T follicular helper cell (primary cell): ENCODE data around the gene NENF.

Experiments
- DNase-seq: peaks from one replicate; pipeline ENCODE4 v3.0.0-alpha.2; 2020; ENCODE audit warnings: low read depth

Gene NENF

DNA sequence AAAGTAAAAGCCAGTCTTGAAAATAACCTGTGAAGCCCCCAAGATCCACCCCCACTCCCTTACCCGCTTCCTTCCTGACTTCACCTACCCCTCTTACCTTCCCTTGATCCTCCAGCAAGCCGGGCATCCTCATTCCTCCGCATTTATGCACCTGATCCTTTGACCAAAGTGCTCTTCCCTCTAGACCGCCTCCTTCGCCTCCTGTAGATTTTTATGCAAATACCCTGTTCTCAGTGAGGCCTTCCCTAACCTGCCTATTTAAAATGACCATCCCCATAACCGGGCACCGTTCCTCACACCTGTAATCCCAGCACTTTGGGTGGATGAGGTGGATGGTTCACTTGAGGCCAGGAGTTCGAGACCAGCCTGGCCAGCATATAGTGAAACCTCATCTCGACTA lies 1.1 kb upstream of the NENF start:
- no peak for DNase-seq

DNA sequence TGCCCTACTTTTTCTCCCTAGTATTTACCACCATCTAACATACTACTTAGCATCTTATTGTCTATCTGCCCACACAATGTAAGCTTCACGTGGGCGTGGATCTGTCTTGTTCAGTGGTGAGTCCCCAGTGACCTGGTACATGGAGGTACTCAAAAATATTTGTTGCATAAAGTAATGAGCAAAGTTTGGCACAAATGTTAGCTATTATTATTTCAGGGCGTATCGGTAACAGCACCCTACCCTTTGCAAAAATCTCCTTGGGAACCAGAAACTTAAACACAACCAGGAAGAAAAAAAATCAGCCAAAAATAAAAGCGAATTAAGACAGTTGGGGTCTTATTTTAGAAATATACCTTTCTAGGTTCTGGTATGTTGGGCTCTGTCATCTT lies 454 bp upstream of the NENF start:
- no peak for DNase-seq

DNA sequence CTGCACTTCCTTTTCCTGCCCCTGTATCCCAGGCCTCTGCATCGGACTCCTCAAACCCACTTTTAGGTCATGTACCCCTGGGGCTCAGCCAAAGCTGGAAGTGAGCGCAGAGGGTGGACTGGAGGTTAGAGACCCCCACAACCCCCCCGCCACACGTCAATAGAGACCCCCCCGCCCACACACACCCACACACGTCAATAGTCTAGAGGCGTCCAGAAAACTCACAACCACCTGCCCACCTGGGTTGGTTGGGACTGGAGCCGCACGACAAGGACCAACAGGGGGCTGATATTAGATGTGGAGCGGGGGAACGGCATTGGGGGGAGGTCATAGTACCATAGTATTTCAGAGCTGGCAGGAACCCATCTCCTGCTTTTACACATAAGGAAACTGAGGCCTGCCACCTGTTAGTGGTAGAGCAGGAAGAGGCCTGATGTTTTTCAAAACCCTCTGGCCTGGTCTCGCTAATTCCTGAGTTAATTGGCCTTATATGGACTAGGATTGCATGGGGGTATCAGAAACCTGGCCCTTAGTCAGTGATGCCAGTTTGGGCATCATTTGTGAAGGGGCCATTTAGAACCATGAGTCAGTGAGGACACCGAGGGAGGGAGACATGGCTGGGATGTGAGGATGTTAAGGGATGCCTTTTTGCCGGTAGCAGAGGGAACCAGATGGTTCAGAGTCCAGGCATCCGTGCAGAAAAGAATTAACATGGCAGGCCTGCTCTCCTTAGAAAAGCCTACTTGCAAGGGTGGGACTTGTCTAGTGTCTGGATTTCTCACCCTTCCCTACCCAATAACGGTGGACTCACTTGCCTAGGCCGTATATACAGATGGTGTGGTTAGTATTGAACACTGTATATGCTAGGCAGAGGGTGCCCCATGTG lies 1.1 kb downstream of the NENF start:
- DNase-seq: no peak

DNA sequence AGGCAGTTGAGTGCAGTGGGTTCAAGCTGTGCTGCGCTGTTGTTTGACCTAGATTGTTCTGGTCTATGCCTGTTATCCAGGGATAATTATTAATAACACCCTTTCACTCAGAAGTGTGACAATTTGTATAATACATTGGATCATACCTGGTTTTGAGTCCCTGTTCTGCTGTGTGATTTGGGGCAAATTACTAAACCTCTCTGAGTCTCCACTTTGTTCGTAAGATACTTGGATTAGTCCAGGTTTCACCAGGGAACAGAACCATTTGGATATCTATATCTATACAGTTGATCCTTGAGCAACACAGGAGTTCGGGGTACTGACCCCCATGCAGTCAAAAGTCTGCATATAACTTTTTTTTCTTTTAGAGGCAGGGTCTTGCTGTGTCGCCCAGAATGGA lies 2.3 kb downstream of the NENF start:
- DNase-seq: no peak

DNA sequence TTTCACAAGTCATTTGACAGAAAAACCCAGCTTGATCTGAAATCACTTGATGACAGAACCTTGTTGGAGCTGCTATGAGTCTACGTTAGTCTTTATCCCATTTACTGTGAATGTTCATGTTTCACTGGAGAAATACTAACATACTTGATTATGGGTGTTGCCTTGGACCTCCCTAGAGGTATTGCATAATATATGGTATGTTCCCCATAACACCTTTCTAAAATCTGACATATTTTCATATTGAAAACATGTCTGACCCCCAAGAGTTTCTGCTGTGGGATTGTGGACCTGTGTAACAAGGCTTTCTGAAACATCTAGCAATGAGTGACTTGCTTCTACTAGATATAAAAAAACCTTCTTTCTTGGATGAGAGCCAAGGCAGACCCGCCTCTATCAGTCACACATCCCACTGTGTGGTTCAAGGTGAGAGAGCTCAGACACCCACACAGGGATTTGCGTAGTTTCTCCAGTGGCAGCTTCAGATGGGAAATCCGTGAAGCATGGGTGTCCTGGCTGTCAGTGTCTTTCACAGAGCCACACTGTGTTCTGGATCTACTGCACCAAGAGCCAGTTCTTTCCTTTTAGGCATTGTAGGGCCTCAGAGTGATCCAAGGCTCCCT lies 4.6 kb downstream of the NENF start:
- no peak for DNase-seq

DNA sequence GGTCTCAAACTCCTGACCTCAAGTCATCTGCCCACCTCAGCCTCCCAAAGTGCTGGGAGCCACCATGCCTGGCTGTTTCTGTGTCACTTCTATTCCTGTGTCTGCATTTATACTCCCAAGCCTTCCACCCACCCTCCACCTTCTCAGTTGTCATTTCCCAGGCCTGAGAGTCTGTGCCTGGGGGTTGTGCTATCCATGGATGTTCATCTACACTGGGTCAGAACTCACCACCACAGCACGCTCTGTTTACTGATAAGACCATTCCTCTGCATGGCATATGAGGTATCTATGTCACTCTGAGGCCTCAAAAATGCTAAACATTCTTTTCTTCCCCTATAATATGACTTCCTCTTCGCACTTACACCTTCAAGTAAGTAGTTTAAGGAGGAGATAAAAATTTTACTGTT lies 6.1 kb downstream of the NENF start:
- no peak for DNase-seq

DNA sequence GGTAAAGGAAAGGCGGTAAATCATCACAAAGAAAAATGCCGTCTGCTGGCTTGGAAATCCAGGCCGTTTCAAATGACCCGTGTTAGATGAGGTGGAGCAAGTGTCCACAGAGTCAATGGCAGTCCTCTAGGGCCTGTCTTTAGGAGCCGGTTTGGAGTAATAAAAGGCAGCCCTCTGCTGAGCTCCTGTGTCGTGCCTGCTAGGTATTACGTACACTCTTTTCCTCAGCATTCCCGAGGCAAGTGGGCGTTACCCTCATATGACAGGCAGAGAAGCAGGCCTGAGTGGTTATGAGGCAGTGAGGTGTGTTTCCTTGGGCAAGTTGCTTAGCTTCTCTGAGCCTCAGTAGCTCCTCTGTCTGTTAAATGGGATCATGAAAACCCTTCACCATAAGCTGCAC lies 7.7 kb downstream of the NENF start:
- no peak for DNase-seq

DNA sequence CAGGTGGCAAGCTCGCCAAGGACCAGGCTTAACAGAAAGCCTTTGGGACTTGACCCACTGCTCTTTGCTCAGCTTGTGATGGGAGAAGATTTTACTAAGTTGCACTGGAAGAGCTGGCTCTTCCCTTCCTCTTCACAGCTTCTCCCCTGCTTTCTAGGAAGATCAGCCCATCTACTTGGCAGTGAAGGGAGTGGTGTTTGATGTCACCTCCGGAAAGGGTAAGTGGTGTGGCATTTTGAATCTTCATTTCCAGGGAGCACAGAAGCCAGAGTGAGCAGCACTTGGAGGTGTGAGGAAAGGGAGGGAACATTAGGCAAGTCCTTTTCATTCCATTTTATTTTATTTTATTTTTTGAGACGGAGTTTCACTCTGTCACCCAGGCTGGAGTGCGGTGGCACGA lies 9.7 kb downstream of the NENF start:
- DNase-seq: no peak

DNA sequence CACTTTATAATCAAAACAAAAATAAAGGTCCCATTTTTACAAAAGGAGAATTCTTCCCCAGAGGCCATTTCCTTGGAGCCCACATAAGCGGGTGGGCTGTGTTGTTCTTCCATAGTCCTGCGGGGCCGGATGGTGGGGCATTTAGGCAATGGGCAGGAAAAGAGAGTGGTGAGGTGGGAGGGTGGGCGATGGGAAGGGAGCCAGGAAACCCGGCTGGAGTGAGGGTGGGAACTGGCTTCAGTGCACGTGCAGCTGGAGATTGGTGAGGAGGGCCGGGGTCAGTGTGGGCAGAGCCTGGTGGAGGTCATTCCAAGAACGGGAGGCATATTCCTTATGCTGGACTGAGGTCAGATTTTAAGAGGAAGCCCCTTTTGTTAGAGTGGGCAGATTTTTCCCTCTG lies 13.6 kb downstream of the NENF start:
- DNase-seq: no peak

DNA sequence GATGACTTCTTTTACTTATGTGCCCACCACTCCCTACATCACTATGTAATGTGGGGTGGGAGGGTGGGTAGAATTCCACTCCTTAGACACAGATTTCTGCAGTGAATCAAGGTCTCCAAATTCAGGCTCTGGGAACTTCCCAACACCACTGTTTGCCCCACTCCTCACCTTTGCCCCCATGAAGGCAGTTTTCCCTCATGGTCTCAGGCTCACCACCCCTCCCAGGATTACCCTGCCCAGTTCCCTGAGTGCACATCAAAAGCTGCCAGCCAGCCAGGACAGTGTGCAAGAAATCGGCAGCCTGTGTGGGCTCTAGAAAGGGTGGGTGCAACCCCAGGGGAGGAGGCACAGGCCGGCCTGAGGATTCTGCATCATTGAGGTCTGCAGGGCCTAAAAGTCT lies 14.8 kb downstream of the NENF start:
- no peak for DNase-seq

DNA sequence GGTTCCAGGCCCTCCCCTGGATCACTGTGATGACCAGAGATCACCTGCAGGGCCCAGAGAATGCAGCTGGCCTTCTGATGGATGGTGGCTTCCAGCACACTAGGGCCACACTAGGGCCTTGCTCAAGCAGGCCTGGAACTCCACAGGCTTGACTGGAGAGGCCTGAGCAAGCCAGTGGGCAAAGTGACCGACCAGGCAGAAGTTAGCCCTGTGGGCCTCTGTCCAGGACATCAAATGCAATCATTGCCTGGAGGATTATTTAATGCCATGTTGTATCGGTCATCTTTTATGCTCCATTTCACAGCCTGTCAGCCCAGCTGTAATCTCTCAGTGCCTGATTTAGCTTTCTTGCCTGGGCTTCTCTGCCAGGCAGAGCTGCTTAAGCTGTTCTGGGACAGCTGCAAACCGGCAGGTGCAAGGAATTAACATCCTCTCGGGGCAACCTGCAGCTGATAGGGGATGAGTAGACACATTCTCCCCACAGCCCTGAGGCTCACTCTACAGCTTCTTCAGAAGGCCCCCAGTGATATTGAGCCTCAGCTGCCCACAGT lies 17.7 kb downstream of the NENF start:
- DNase-seq: no peak

DNA sequence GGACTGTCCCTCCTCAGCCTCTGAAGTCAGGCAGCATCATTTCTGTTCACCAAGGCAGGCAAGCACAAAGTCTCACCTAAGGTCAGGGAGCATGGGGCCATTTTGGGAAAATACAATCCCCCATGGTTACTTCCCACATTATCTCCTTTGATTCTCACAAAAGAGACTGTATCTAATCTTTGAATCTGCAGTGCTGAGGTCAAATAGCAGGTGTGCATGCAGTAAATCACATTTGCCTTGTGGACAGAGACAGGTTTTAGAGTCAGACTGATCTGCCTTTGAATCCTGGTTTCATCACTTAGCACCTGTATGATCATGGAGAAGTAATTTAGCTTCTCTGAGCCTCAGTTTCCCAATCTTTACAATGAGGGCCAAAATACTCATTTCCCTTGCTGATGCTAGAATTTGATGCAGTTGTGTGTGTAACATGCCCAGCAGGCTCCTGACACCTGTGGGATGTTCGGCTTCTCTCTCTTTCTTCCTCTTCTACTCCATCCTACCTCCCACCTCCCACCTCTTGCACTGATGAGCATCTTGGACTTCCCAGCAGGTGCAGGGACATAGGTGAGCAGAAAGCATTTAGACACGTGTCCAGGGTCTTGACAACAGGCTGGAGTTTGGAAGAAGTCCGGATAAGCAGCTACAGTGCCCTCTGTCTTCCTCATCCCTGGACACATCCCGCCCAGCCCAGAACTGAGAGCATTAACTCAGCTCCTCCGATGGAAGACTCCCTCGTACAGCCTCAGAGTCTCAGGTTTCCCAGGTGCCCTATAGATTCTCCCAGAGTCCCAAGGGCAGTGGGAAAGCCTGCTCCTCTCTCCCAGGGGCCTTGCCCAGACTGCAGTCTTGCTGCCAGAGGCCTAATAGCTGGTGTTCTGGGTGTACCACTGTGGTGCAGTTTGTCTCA lies 18.9 kb downstream of the NENF start:
- no peak for DNase-seq

DNA sequence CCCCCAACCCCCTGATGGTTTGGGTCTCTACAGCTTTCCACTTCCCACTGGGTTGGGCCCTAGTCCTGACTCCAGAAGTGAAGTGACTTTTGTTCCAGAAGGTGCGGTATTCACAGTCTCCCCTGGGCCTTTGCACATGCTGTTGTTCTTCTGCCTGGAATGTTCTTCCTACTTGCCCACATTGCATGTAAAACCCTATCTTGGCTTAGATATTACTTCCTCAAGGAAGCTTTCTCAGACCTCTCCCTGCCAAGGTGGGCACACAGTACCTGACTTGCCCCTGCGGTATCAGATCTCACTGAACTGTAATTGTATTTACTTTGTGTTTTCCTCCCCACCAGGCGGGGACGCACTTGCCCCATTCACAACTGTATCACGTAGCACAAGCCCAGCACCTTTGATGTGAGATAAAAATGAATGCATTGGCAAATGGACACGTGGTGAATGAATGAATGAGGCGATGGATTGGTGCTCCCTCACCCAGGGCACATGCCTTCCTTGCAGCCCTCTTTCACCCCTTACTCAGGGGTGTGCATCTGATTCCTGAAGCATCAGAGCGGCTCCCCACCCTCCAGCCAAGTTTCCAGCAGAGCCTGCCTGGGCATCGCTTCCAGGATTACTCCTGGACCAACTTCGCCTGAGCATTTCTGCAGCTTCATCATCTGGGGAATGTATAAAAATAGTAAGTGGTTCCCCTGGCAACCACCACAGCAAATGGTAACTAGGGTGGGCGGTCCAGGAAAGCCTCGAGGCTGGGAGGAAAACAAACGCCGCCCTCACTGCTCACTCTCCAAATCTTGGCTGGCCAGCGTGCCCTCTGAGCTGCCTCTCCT lies 19.8 kb downstream of the NENF start:
- no peak for DNase-seq

DNA sequence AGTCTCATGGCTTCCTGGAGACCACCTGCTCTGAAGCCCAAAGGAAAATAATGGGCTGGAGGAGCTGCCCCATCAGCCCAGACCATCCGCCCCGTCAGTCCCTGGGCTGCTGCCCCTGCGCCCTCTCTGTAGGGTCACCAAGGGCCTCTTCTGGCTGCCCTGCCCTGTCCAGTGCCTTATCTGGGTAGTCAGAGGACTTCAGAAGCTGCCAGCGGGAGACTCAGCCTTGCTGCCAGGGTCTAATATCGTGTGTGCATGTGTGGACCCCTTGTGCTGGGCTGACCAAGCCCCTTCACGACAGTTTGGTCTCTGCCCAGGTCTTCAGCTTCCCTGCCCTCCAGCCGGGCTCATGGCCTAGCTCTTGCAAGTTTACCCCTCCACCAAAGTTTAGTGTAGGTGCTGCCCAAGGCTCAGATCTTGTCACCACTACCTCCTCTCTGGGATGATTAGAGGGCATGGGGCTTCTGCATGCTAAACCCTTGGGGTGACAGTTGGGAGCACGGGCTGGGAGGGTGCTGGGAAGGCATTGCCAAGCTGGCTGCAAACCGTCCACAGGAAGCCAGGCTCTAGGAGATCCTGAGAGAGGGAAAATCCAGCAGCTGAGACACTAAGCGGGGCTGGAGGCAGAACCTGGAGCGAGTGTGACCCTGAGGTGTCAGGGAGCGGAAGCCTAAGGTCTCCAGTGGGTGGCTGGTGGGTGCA lies 20.6 kb downstream of the NENF start:
- no peak for DNase-seq

DNA sequence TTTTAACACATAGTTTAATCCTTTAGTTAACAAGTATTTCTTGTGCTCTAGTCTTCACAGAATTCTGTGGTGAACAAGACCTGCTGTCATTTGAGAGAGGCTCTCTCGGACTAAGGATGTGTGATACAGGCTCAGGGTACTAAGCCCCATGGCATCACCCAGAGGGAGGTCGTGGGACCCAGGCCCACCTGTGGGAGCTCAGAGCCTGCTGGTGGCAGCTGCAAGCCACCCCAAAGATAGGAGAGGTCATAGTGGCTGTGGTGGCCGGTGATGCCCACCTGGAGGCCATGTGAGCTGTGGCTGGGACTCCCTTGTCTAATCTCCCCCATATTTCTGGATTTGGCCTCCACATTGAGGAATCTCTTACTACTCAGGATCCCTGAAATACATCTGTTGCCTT lies 22.0 kb downstream of the NENF start:
- DNase-seq: no peak

DNA sequence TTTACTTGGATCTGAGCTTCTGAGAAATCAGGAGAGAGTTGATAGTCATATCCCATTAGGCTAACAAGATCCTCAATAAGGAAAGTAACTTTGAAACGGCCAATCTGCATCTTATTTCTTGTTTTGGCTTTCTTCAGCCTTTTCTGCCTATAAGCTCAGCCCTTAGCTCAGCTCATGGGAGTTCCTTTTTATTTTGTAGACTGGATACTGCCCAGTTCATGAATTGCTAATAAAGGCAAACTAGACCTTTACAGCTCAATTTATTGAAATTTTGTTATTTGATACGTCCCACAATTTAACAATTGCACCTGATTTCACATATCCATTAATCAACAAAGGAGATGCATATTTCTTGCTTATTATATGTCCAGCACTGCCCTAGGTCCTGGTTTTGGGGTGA lies 22.7 kb downstream of the NENF start:
- DNase-seq: no peak

DNA sequence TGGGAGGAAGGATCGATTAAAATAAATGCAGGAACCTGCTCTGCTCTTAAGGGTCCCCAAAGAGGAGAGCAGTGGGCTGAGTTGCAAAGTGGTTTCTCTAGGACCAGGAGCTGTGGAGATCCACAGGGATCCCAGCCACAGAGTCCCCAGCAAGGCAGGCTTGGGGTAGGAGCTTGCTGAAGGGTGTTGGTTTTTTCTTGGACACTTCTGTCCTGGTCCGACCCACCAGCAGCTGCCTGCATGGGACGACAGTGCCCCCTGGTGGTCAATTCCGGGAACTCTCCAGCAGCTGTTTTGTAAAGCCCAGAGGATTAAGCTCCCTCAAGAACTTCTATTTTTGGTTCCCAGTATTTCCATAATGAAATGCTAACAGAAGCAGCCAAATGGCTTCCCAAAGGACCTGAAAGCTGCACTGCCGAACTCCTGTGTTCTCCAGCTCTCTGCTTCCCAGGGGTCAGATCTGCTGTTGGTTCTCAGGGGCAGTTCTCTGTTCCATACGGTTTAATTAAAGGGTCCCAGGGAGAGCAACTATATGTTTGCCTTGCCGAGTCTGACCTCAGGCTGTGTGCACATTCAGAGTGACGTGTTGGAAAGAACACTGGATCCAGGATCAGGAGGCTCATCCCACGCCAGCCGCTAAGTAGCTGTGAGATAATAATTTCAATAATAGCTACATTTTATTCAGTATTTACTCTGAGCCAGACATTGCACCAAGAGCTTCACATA lies 23.2 kb downstream of the NENF start:
- DNase-seq: peak; percentile 69

DNA sequence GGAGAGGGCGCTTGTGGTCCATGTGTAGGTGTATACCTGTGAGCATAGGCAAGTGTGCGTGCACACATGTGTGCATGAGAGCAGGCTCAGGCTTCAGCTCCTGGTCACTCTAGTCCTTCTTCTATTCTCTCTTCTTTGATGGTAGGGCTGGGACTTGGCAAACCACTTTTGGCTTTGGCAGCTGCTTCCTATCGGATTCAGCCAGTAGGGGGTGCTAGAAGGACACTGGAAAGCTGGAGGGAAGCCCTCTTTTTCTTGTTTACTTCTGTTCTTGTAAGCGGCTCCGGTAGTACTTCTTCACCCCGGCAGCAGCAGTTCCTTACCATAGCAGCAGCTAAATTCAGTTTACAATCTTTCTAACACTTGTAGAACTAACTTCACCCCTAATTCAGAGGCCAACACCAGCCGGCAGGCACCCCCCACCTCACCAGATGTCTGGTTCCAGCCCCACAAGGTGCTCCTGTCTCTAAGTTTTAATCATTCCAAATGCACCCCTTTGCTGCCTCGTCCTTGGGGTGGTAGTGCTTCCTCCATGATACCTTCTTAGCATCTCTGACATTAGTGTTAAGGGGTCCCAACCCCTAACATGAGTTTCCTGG lies 25.1 kb downstream of the NENF start:
- DNase-seq: peak; percentile 23

DNA sequence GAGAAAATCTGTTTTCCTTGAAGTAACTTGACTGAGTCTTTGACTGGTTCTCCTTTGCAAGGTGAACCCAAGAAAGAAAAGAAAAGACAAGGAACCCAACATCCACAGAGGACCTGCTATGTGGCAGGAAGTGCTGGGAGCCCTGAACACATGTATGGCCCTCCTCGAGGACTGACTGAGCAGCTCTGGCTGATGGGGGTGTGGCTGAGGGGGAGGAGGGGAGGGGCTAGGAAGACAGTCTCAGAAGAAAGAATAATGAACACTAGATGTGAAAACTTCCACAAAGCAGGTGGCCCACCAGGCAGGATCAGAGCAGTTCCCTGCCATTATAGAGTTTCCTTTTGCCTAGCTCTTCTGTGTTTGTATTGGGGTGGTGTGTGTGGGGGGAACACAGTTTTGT lies 26.1 kb downstream of the NENF start:
- no peak for DNase-seq

DNA sequence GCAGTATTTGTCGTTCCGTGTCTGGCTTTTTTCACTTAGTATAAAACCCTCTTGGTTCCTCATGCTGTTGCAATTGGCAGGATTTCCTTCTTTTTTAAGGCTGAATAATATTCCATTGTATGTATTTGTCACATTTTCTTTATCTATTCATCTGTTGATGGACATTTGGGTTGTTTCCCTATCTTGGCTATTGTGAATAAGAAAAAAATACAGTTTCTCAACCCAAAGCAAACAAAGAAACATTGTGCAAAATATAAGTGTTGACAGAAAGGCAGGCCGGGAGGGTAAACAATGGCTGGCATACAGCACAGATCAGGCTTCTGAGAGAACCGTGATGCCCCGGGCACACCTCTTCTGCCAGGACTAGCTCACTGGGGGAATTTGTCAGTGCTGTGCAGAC lies 26.9 kb downstream of the NENF start:
- DNase-seq: no peak
